Measurements from ENCODE around the gene ZNFX1. TPM values are rescaled to one million over a fixed set of nuclear protein-coding genes. Genes with fewer than 3 reads are reported as not detected.

Gene ZNFX1
- total RNA-seq, 2 donors from 2014 or later, result 52.9 to 62.9 TPM

GRCh38 chr20:49267327-49267726 is 10.5 kb downstream of the ZNFX1 start:
- Mint-ChIP-seq H3K27ac (peak overlapping the region; percentile 66 to 85), H3K9me3 (peaks cover 4% of the 10 kb centered on the region), H3K36me3 (peaks cover 64% of the 10 kb centered on the region), H3K27me3 (no peaks in the 10 kb centered on the region), H3K4me3 (peak overlapping the region; percentile 78), H3K4me1 (ENCODE audit: low read depth in 2 of 2) (peaks cover 50 to 54% of the 10 kb centered on the region in 2 donors)
- ATAC-seq, result no peak
- DNase-seq (ENCODE audit: low spot score), result no peak

GRCh38 chr20:49262444-49262843 is 15.4 kb downstream of the ZNFX1 start:
- no peak for DNase-seq (ENCODE audit: low spot score)
- H3K27me3 Mint-ChIP-seq, result no peaks in the 10 kb centered on the region
- peaks cover 15 to 19% of the 10 kb centered on the region in 2 donors for H3K4me1 Mint-ChIP-seq (ENCODE audit: low read depth in 2 of 2)
- ATAC-seq, result no peak
- H3K36me3 Mint-ChIP-seq, result peaks cover 37% of the 10 kb centered on the region
- no peaks in the 10 kb centered on the region for H3K9me3 Mint-ChIP-seq
- H3K27ac Mint-ChIP-seq, result no peak overlapping the region
- H3K4me3 Mint-ChIP-seq, result no peak overlapping the region

GRCh38 chr20:49261173-49261572 is 16.7 kb downstream of the ZNFX1 start:
- DNase-seq (ENCODE audit: low spot score) (no peak), ATAC-seq (no peak)
- Mint-ChIP-seq H3K4me3 (no peak overlapping the region), H3K4me1 (ENCODE audit: low read depth in 2 of 2) (peaks cover 4 to 14% of the 10 kb centered on the region in 2 donors), H3K27ac (no peak overlapping the region), H3K36me3 (peaks cover 38% of the 10 kb centered on the region), H3K27me3 (no peaks in the 10 kb centered on the region), H3K9me3 (no peaks in the 10 kb centered on the region)

DNA sequence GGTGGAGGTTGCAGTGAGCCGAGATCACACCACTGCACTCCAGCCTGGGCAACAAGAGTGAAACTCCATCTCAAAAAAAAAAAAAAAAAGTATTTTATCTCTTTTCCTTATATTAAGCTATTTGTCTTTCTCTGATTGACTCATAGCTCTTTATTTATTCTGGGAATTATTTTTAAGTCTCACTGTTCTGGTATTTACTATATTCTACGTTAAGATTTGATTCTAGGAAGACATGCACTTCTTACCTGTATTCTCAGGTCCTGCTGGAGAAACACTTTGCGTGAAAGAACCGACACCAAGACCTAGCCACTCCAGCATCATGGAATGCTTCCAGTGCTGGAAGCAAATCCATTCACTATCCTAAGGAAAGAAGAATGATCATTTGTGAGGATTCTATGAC is 17.6 kb downstream of the ZNFX1 start:
- H3K27me3 Mint-ChIP-seq, result no peaks in the 10 kb centered on the region
- no peak overlapping the region for H3K27ac Mint-ChIP-seq
- H3K4me3 Mint-ChIP-seq, result no peak overlapping the region
- ATAC-seq, result no peak
- peaks cover 41% of the 10 kb centered on the region for H3K36me3 Mint-ChIP-seq
- H3K9me3 Mint-ChIP-seq, result no peaks in the 10 kb centered on the region
- H3K4me1 Mint-ChIP-seq (ENCODE audit: low read depth in 2 of 2), result peaks cover 4 to 9% of the 10 kb centered on the region in 2 donors
- DNase-seq (ENCODE audit: low spot score), result no peak

DNA sequence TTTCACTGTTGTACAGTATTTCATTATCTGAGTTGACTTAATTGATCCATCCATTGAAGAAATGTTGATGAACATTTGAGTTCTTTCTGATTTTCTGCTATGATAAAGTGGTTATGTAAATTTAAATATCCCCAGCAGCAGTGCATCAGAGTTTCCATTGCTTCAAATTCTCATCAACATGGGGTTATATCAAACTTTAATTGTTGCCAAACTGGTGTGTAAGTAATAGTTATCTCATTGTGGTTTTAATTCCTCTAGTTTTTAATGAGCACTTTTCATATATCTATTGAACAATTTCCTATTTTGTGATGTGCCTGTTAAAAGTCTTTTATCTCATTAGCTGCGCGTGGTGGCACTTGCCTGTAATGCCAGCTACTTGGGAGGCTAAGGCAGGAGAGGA is 18.1 kb downstream of the ZNFX1 start:
- DNase-seq (ENCODE audit: low spot score) (no peak), ATAC-seq (no peak)
- Mint-ChIP-seq H3K9me3 (no peaks in the 10 kb centered on the region), H3K36me3 (peaks cover 40% of the 10 kb centered on the region), H3K27me3 (no peaks in the 10 kb centered on the region), H3K27ac (no peak overlapping the region), H3K4me1 (ENCODE audit: low read depth in 2 of 2) (peaks cover 4 to 9% of the 10 kb centered on the region in 2 donors), H3K4me3 (no peak overlapping the region)

GRCh38 chr20:49259284-49259683 is 18.6 kb downstream of the ZNFX1 start:
- no peak overlapping the region for H3K4me3 Mint-ChIP-seq
- ATAC-seq, result no peak

GRCh38 chr20:49256261-49256660 is 21.6 kb downstream of the ZNFX1 start:
- Mint-ChIP-seq H3K4me1 (ENCODE audit: low read depth in 2 of 2) (peaks cover 4 to 7% of the 10 kb centered on the region in 2 donors), H3K4me3 (no peak overlapping the region), H3K9me3 (no peaks in the 10 kb centered on the region), H3K27ac (no peak overlapping the region), H3K36me3 (peaks cover 44% of the 10 kb centered on the region), H3K27me3 (no peaks in the 10 kb centered on the region)
- DNase-seq (ENCODE audit: low spot score) (no peak), ATAC-seq (no peak)

More at GRCh38 chr20:49259284-49259683, 18.6 kb downstream of the ZNFX1 start:
- Mint-ChIP-seq H3K36me3 (peaks cover 44% of the 10 kb centered on the region), H3K4me1 (ENCODE audit: low read depth in 2 of 2) (peaks cover 4 to 11% of the 10 kb centered on the region in 2 donors), H3K27me3 (no peaks in the 10 kb centered on the region), H3K27ac (no peak overlapping the region), H3K9me3 (no peaks in the 10 kb centered on the region)
- no peak for DNase-seq (ENCODE audit: low spot score)

GRCh38 chr20:49252556-49253350 is 25.1 kb downstream of the ZNFX1 start:
- peaks cover 42% of the 10 kb centered on the region for H3K36me3 Mint-ChIP-seq
- no peaks in the 10 kb centered on the region for H3K27me3 Mint-ChIP-seq
- no peak overlapping the region for H3K27ac Mint-ChIP-seq
- no peak overlapping the region for H3K4me3 Mint-ChIP-seq
- H3K9me3 Mint-ChIP-seq, result no peaks in the 10 kb centered on the region
- ATAC-seq (no peak), DNase-seq (ENCODE audit: low spot score) (no peak)
- peaks cover 0 to 6% of the 10 kb centered on the region in 2 donors for H3K4me1 Mint-ChIP-seq (ENCODE audit: low read depth in 2 of 2)

- Mint-ChIP-seq H3K36me3 (peaks cover 22% of the 10 kb centered on the region), H3K27ac (no peak overlapping the region), H3K4me1 (ENCODE audit: low read depth in 2 of 2) (peaks cover 0 to 9% of the 10 kb centered on the region in 2 donors), H3K4me3 (no peak overlapping the region), H3K27me3 (no peaks in the 10 kb centered on the region), H3K9me3 (no peaks in the 10 kb centered on the region)
- ATAC-seq, result no peak
- DNase-seq (ENCODE audit: low spot score), result no peak
Observed at GRCh38 chr20:49248879-49249665, 28.8 kb downstream of the ZNFX1 start.

- Mint-ChIP-seq H3K27me3 (no peaks in the 10 kb centered on the region), H3K4me1 (ENCODE audit: low read depth in 2 of 2) (peaks cover 0 to 9% of the 10 kb centered on the region in 2 donors), H3K9me3 (no peaks in the 10 kb centered on the region), H3K4me3 (no peak overlapping the region), H3K36me3 (peaks cover 22% of the 10 kb centered on the region), H3K27ac (no peak overlapping the region)
- no peak for ATAC-seq
- no peak for DNase-seq (ENCODE audit: low spot score)
Observed at GRCh38 chr20:49248301-49248700, 29.6 kb downstream of the ZNFX1 start.

DNA sequence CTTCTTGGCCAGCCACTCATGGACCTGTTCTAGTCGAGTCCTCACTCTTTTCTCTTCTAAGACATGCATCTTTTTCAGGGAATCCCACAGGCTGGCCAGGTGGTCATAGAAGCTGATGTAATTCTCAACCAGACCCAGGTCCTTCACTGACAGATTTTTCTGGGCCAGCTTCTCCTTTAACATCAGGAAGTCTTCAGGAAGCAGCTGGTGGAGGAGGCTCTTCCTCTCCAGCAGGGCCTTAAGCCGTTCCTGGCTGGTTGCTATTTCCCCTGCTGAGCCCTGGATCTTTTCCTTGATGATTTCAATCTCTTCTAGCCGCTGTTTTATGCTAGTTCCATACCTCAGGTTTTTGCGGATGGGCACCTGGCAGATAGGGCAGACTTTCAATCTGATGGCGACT is 30.1 kb downstream of the ZNFX1 start:
- ATAC-seq (no peak), DNase-seq (ENCODE audit: low spot score) (no peak)
- Mint-ChIP-seq H3K4me3 (no peak overlapping the region), H3K27ac (peak overlapping the region in 1 of 2 donors; percentile 63), H3K27me3 (no peaks in the 10 kb centered on the region), H3K4me1 (ENCODE audit: low read depth in 2 of 2) (peaks cover 0 to 9% of the 10 kb centered on the region in 2 donors), H3K36me3 (peaks cover 17% of the 10 kb centered on the region), H3K9me3 (no peaks in the 10 kb centered on the region)

DNA sequence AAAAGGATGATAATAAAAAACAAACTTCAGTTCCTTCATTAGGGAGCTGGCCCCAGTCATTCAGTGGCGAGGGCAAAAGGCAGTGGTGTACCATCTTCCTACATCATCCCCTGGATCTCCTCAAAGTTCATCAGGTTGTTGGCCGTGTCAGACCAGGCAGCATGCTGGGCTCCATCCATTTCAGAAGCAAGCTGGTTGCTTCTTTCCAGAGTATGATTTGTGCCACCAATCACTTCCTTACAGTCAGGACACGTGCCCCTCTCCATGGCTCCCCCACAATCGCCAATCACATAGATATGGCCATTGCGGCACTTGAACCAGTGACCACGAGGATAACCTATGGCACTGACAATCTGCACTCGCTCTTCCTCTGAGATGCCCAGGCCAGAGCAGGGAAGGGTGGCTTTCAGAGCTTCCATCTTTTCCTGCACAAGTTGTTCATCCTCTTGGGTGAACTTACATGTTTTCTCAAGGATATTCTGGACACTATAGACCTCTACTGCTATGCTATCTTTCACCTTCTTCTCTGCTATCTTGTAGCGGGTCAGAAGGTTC is 30.6 kb downstream of the ZNFX1 start:
- Mint-ChIP-seq H3K9me3 (no peaks in the 10 kb centered on the region), H3K27ac (peak overlapping the region; percentile 7 to 63), H3K27me3 (no peaks in the 10 kb centered on the region), H3K4me1 (ENCODE audit: low read depth in 2 of 2) (peaks cover 0 to 9% of the 10 kb centered on the region in 2 donors), H3K4me3 (no peak overlapping the region), H3K36me3 (peaks cover 14% of the 10 kb centered on the region)
- no peak for ATAC-seq
- DNase-seq (ENCODE audit: low spot score), result no peak

DNA sequence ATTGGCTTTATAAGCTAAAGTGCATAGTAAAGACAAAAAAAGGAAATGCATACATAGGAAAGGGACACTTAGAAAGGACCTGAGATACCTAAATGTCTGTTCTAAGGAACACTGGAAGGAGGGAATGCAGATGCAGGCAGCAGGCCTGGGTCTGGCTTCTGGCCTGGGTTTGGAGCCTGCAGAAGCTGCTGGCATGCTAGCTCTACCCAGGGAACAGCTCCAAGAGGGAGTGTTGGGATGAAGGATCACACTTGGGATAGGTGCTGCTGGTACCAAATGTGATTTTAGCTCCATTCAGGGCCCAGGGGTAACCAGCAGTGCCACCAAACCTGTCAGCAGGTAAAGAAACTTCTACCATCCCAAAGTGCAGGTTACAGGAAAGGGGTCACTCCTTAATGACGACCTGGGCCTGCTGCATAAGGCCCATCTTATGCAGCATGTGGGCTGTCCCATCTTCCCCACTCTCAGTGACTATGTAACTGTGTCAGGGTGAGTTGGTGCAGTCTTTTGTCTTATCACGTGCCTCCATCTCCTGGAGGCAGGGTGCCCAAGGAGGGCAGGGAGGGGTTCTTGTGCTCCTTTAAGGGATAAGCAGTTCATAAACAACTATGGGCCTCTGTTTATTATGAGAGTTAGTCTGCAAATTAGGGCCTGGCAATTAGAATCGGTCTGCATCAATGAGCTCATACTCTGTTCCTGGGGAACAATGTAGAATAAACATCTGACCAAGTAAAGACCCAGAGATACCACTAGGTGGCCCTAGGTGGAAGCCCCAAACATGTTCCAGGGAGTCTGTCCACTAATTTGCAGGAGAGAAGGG is 31.7 kb downstream of the ZNFX1 start:
- Mint-ChIP-seq H3K27ac (no peak overlapping the region), H3K27me3 (no peaks in the 10 kb centered on the region), H3K36me3 (peaks cover 9% of the 10 kb centered on the region), H3K4me3 (no peak overlapping the region), H3K4me1 (ENCODE audit: low read depth in 2 of 2) (peaks cover 0 to 9% of the 10 kb centered on the region in 2 donors), H3K9me3 (no peaks in the 10 kb centered on the region)
- no peak for DNase-seq (ENCODE audit: low spot score)
- peak; percentile 17 to 36 for ATAC-seq

Measured in natural killer cell treated with Interleukin-12 subunit alpha and Interleukin-12 subunit beta and Interleukin-15 and Interleukin-18, amount 100 ng/mL, for 72 hours (primary cell).